ENCODE measurements around the gene MAML3.

DNA sequence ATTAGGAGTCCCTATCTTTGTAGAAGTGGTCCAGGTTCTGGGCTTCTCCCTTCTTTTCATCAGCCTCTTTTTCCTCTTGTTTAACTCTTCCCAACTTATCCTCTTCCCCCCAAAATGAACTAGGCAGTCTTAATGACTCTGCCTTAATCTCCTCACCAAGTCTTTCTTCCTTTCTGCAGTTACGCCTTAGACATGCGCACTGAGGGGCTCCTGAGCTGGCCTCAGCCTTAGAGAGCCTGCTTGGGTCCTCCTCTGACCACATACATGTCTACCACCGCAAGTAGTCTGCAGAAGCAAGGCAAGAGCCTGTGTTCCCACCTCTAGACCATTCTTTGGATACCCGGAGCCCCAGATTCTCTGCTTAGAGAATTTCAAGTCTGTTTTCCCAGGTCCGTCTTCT, 288.4 kb downstream of the MAML3 start:
- no peak for TF ChIP-seq EZH2 (IDR thresholded peaks at IDR 0.05; ENCODE audit: insufficient read depth, low read length)
- TF ChIP-seq, protein P1, sequence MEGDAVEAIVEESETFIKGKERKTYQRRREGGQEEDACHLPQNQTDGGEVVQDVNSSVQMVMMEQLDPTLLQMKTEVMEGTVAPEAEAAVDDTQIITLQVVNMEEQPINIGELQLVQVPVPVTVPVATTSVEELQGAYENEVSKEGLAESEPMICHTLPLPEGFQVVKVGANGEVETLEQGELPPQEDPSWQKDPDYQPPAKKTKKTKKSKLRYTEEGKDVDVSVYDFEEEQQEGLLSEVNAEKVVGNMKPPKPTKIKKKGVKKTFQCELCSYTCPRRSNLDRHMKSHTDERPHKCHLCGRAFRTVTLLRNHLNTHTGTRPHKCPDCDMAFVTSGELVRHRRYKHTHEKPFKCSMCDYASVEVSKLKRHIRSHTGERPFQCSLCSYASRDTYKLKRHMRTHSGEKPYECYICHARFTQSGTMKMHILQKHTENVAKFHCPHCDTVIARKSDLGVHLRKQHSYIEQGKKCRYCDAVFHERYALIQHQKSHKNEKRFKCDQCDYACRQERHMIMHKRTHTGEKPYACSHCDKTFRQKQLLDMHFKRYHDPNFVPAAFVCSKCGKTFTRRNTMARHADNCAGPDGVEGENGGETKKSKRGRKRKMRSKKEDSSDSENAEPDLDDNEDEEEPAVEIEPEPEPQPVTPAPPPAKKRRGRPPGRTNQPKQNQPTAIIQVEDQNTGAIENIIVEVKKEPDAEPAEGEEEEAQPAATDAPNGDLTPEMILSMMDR (IDR thresholded peaks at IDR 0.05; ENCODE audit: insufficient read depth, low read depth, low read length), result no peak

Data from astrocyte (in vitro differentiated cells and primary cell).